HG03097 (cell line): ENCODE results near the gene PLAC9.
"Not testable (repeated sequence)": the region's sequence is repeated elsewhere in the genome, so short reads cannot be mapped to it uniquely, and the experiment has no call there.

Experiments
- ATAC-seq: cut with Tn5 transposase; IDR thresholded peaks from one replicate; pipeline ENCODE4 v1.9.1; 2021; ENCODE audit not compliant: unreplicated experiment, low FRiP score

The PLAC9 gene

GRCh38 chr10:80132299-80133139 lies at the start of gene PLAC9:
Gene PLAC9, plus strand, starts transcription at chr10:80132730. Its CDS starts 33 bp downstream, at chr10:80132763.
- ATAC-seq: no peak

GRCh38 chr10:80090121-80090520 lies 42.4 kb upstream of the PLAC9 start:
- ATAC-seq: no peak

GRCh38 chr10:80094231-80094630 lies 38.3 kb upstream of the PLAC9 start:
- ATAC-seq: no peak

- ATAC-seq: not testable (repeated sequence)
Measured at GRCh38 chr10:80098272-80098671, 34.3 kb upstream of the PLAC9 start.

GRCh38 chr10:80099295-80099694 lies 33.2 kb upstream of the PLAC9 start:
- not testable (repeated sequence) for ATAC-seq

GRCh38 chr10:80100116-80100515 lies 32.4 kb upstream of the PLAC9 start:
- ATAC-seq: no peak

- ATAC-seq: no peak
Measured at GRCh38 chr10:80100861-80101695, 31.5 kb upstream of the PLAC9 start.

GRCh38 chr10:80104066-80104926 lies 28.2 kb upstream of the PLAC9 start:
- ATAC-seq: peak; percentile 84

- ATAC-seq: no peak
Measured at GRCh38 chr10:80108576-80109239, 23.8 kb upstream of the PLAC9 start.

- no peak for ATAC-seq
Measured at GRCh38 chr10:80110986-80111385, 21.5 kb upstream of the PLAC9 start.

- ATAC-seq: no peak
Measured at GRCh38 chr10:80118669-80119068, 13.9 kb upstream of the PLAC9 start.

GRCh38 chr10:80122110-80122710 lies 10.3 kb upstream of the PLAC9 start:
- ATAC-seq: no peak

- no peak for ATAC-seq
Measured at GRCh38 chr10:80122746-80123145, 9.8 kb upstream of the PLAC9 start.

- ATAC-seq: no peak
Measured at GRCh38 chr10:80126876-80127275, 5.7 kb upstream of the PLAC9 start.

GRCh38 chr10:80131499-80131901 lies 1.0 kb upstream of the PLAC9 start:
- ATAC-seq: no peak

- ATAC-seq: no peak
Measured at GRCh38 chr10:80133206-80133605, 676 bp downstream of the PLAC9 start.

- ATAC-seq: not testable (repeated sequence)
Measured at GRCh38 chr10:80133687-80134086, 1.2 kb downstream of the PLAC9 start.

GRCh38 chr10:80136134-80136571 lies 3.6 kb downstream of the PLAC9 start:
- ATAC-seq: no peak

GRCh38 chr10:80137031-80137862 lies 4.7 kb downstream of the PLAC9 start:
- no peak for ATAC-seq
